IMR-90 (cell line): ENCODE measurements around the gene METAP2. TPM values are rescaled to one million over a fixed set of nuclear protein-coding genes. Genes with fewer than 3 reads are reported as not detected.

Experiments
- ATAC-seq: fragments of 200-7000 bp; cut with Tn5 transposase; 2 replicates; pipeline ENCODE4 v1.9.1; 2020; ENCODE audit warnings: low read depth, mild to moderate bottlenecking, moderate library complexity
- BruUV-seq: library from RNA; stranded (reverse); fragments of 400-500 nt; replicated peaks from 2 replicates; lab custom pipeline; 2021; lab: Mats Ljungman, UMichigan
- CTCF ChIA-PET: fragments of 300-600 bp; formaldehyde crosslinking; extraction: SDS; loops from one replicate; lab custom pipeline; 2021; ENCODE audit warnings: antibody characterized with exemption; lab: Yijun Ruan, JAX
- POLR2A ChIA-PET: fragments of 300-600 bp; sonication (Branson Sonifier 250); formaldehyde crosslinking; loops from one replicate; lab custom pipeline; 2022; ENCODE audit warnings: antibody characterized with exemption; ENCODE audit not compliant: unreplicated experiment; lab: Charles Lee
- DNase-seq: peaks from one replicate; pipeline ENCODE4 v3.0.0; 2013
- H2AFZ ChIP-seq: replicated peaks from 2 replicates; pipeline ENCODE3; 2013; ENCODE audit warnings: low read length, mild to moderate bottlenecking; ENCODE audit not compliant: poor library complexity
- H2AK5ac ChIP-seq: 2 replicates; pipeline ENCODE4 v1.6.1; 2013; ENCODE audit warnings: low read depth, low read length, inconsistent platforms
- H2AK9ac ChIP-seq: replicated peaks from 2 replicates; pipeline ENCODE3; 2013; ENCODE audit warnings: mild to moderate bottlenecking, low read depth, low read length, moderate library complexity; ENCODE audit not compliant: poor library complexity
- H2BK120ac ChIP-seq: 2 replicates; pipeline ENCODE4 v1.6.1; 2013; ENCODE audit warnings: low read depth, low read length, inconsistent platforms
- H2BK15ac ChIP-seq: 3 replicates; pipeline ENCODE4 v1.6.1; 2013; ENCODE audit warnings: low read depth, low read length, inconsistent platforms
- H2BK20ac ChIP-seq: 2 replicates; pipeline ENCODE4 v1.6.1; 2013; ENCODE audit warnings: low read depth, mild to moderate bottlenecking, inconsistent platforms, low read length, moderate library complexity
- H2BK5ac ChIP-seq: 2 replicates; pipeline ENCODE4 v1.6.1; 2013; ENCODE audit warnings: mild to moderate bottlenecking, low read depth, low read length, inconsistent platforms; ENCODE audit not compliant: poor library complexity, severe bottlenecking
- H3K14ac ChIP-seq: replicated peaks from 2 replicates; pipeline ENCODE4 v1.6.1; 2013; ENCODE audit warnings: low read depth, low read length, inconsistent platforms
- H3K18ac ChIP-seq: 2 replicates; pipeline ENCODE4 v1.6.1; 2013; ENCODE audit warnings: low read depth, low read length, control low read depth
- H3K23ac ChIP-seq: 2 replicates; pipeline ENCODE4 v1.6.1; 2013; ENCODE audit warnings: low read depth, low read length, inconsistent platforms
- H3K27ac ChIP-seq: 2 replicates; pipeline ENCODE4 v1.5.1; 2013; ENCODE audit warnings: mild to moderate bottlenecking, control low read depth, low read length; ENCODE audit not compliant: insufficient read depth
- H3K27me3 ChIP-seq: 2 replicates; pipeline ENCODE4 v1.6.1; 2013; ENCODE audit warnings: low read length; ENCODE audit not compliant: control insufficient read depth, insufficient read depth
- H3K36me3 ChIP-seq: 2 replicates; pipeline ENCODE4 v1.6.1; 2013; ENCODE audit warnings: low read length, mixed read lengths; ENCODE audit not compliant: control insufficient read depth, insufficient read depth
- H3K4ac ChIP-seq: 2 replicates; pipeline ENCODE4 v1.6.1; 2013; ENCODE audit warnings: low read depth, low read length, inconsistent platforms
- H3K4me1 ChIP-seq: 2 replicates; pipeline ENCODE4 v1.6.1; 2013; ENCODE audit warnings: low read length, mixed read lengths; ENCODE audit not compliant: control insufficient read depth, insufficient read depth
- H3K4me2 ChIP-seq: 2 replicates; pipeline ENCODE4 v1.6.1; 2013; ENCODE audit warnings: low read depth, mild to moderate bottlenecking, control low read depth, low read length, moderate library complexity
- H3K4me3 ChIP-seq: 2 replicates; pipeline ENCODE4 v1.5.1; 2013; ENCODE audit warnings: low read depth, mild to moderate bottlenecking, control low read depth, low read length, moderate library complexity; ENCODE audit not compliant: insufficient read depth
- H3K56ac ChIP-seq: 2 replicates; pipeline ENCODE4 v1.6.1; 2013; ENCODE audit warnings: low read length, inconsistent platforms; ENCODE audit not compliant: insufficient read depth; ENCODE audit errors: extremely low read depth
- H3K79me1 ChIP-seq, 2 experiments: 2 replicates each; pipeline ENCODE4 v1.6.1; 2013; ENCODE audit warnings: low read length in 2 of 2, inconsistent platforms in 1 of 2, low read depth in 1 of 2
- H3K9ac ChIP-seq: 2 replicates; pipeline ENCODE4 v1.6.1; 2013; ENCODE audit warnings: low read depth, low read length, control low read depth
- H3K9me1 ChIP-seq: 2 replicates; pipeline ENCODE4 v1.6.1; 2013; ENCODE audit warnings: low read length, inconsistent platforms; ENCODE audit not compliant: insufficient read depth
- H3K9me3 ChIP-seq: 2 replicates; pipeline ENCODE4 v1.6.1; 2013; ENCODE audit warnings: low read length; ENCODE audit not compliant: control insufficient read depth, insufficient read depth
- H4K20me1 ChIP-seq: 2 replicates; pipeline ENCODE4 v1.6.1; 2013; ENCODE audit warnings: low read length, inconsistent platforms; ENCODE audit not compliant: insufficient read depth
- H4K5ac ChIP-seq: 2 replicates; pipeline ENCODE4 v1.6.1; 2013; ENCODE audit warnings: mild to moderate bottlenecking, low read depth, low read length, control low read depth
- H4K8ac ChIP-seq, 2 experiments: 2 replicates each; pipeline ENCODE4 v1.6.1; 2013; ENCODE audit warnings: low read depth in 2 of 2, low read length in 2 of 2, control low read depth in 1 of 2, inconsistent platforms in 1 of 2
- H4K91ac ChIP-seq: 2 replicates; pipeline ENCODE4 v1.6.1; 2013; ENCODE audit warnings: low read depth, low read length, inconsistent platforms; ENCODE audit not compliant: insufficient read depth
- BHLHE40 ChIP-seq: fragments of 150-350 bp; IDR thresholded peaks from 2 replicates; pipeline ENCODE4 v1.6.1; 2016; ENCODE audit warnings: mild to moderate bottlenecking, low read depth, low read length
- CEBPB ChIP-seq: IDR thresholded peaks from 2 replicates; pipeline ENCODE4 v1.6.1; 2012; ENCODE audit warnings: low read depth, low read length, improper control_type of control experiment
- CTCF ChIP-seq: conservative IDR thresholded peaks from 2 replicates; pipeline ENCODE4 v1.5.1; 2012; ENCODE audit warnings: mild to moderate bottlenecking, low read depth, low read length, improper control_type of control experiment
- ELK1 ChIP-seq: fragments of 150-350 bp; IDR thresholded peaks from 2 replicates; pipeline ENCODE4 v1.6.1; 2016; ENCODE audit warnings: low read depth, mild to moderate bottlenecking, low read length, moderate library complexity, borderline replicate concordance
- FOS ChIP-seq: fragments of 150-350 bp; IDR thresholded peaks from 2 replicates; pipeline ENCODE4 v1.6.1; 2016; ENCODE audit warnings: low read depth, low read length
- MAFK ChIP-seq: IDR thresholded peaks from 2 replicates; pipeline ENCODE4 v1.6.1; 2012; ENCODE audit warnings: low read depth, low read length, improper control_type of control experiment
- MAZ ChIP-seq: IDR thresholded peaks from 2 replicates; pipeline ENCODE4 v1.6.1; 2012; ENCODE audit warnings: low read depth, mild to moderate bottlenecking, low read length, improper control_type of control experiment, moderate library complexity, borderline replicate concordance
- NFE2L2 ChIP-seq: fragments of 150-350 bp; IDR thresholded peaks from 2 replicates; pipeline ENCODE4 v1.6.1; 2016; ENCODE audit warnings: low read depth, mild to moderate bottlenecking, low read length
- USF2 ChIP-seq: fragments of 150-350 bp; IDR thresholded peaks from 2 replicates; pipeline ENCODE4 v1.6.1; 2017; ENCODE audit warnings: mild to moderate bottlenecking, antibody characterized with exemption, low read length, low read depth
- WGBS, 2 experiments: methylation state at CpG; one replicate each; pipeline versions ENCODE4 v1.1.5 to v1.1.7; 2013; ENCODE audit warnings: missing lambda C conversion rate in 2 of 2; ENCODE audit not compliant: insufficient read length in 1 of 2; ENCODE audit errors: extremely low coverage in 2 of 2; 5-methylcytosine and 5-hydroxymethylcytosine counted together
- dilution Hi-C: fragments of 300-500 bp; cut with HindIII; formaldehyde crosslinking; loops from one replicate; pipeline ENCODE4 v1.14.3; 2018; ENCODE audit warnings: low sequenced_read_pairs; ENCODE audit not compliant: unreplicated experiment
- in situ Hi-C: fragments of 300-500 bp; cut with MboI; formaldehyde crosslinking; loops from 3 replicates; pipeline ENCODE4 v1.14.3; 2019; ENCODE audit warnings: low sequenced_read_pairs, inconsistent platforms, mixed read lengths
- intact Hi-C: fragments of 100-400 bp; cut with micrococcal nuclease; formaldehyde crosslinking; loops from 2 replicates; pipeline ENCODE4 v1.10.0; 2022
- polyA plus RNA-seq, 3 experiments: library from polyadenylated mRNA; depleted of rRNA; stranded (reverse); fragments of >200 nt; gene quantifications; 2 replicates each; pipeline ENCODE4 v1.2.3, GENCODE V29; 2012; ENCODE audit warnings: low replicate concordance in 1 of 3
- total RNA-seq: library from RNA; depleted of rRNA; stranded (reverse); fragments of >200 nt; gene quantifications from 2 replicates; pipeline ENCODE4 v1.2.3, GENCODE V29; 2012

METAP2 gene
- total and polyA plus RNA-seq, 2 of the 4 experiments (the other 2 are of a cell fraction): 62.5 to 72.9 TPM

- H4K91ac ChIP-seq: no peak overlapping the region
- no peaks in the 10 kb centered on the region for H3K9me1 ChIP-seq
- H4K8ac ChIP-seq: no peak overlapping the region
- ChIA-PET CTCF (interaction anchor here (0.6 kb wide), 1 partner anchor 174 kb away, joined by 3 read pairs; no protein-coding TSS in a partner anchor), POLR2A (no interaction called here)
- no peak overlapping the region for H2AK5ac ChIP-seq
- H3K27ac ChIP-seq: no peak overlapping the region
- H3K4me1 ChIP-seq: no peaks in the 10 kb centered on the region
- dilution Hi-C loops (no loop called here), intact Hi-C loops (no loop called here), in situ Hi-C loops (no loop called here)
- H4K20me1 ChIP-seq: no peaks in the 10 kb centered on the region
- WGBS, 2 experiments: no CpG with 5 or more reads among the region's 1 CpG
- H3K4ac ChIP-seq: no peak overlapping the region
- H3K9ac ChIP-seq: no peak overlapping the region
- H3K4me2 ChIP-seq: no peak overlapping the region
- H3K56ac ChIP-seq: no peak overlapping the region
- H2BK20ac ChIP-seq: no peak overlapping the region
- DNase-seq (no peak), ATAC-seq (no peak)
- no peaks in the 10 kb centered on the region for H3K79me1 ChIP-seq
- peaks cover 16% of the 10 kb centered on the region for H3K9me3 ChIP-seq
- H2BK120ac ChIP-seq: no peak overlapping the region
- H3K4me3 ChIP-seq: no peak overlapping the region
- H2AFZ ChIP-seq: no peak overlapping the region
- H4K5ac ChIP-seq: no peak overlapping the region
- BruUV-seq: no TSS peak
- no peak for TF ChIP-seq USF2
- no peak for TF ChIP-seq CTCF
- no peak for TF ChIP-seq MAFK
- no peak for TF ChIP-seq MAZ
- TF ChIP-seq FOS: no peak
- TF ChIP-seq BHLHE40: no peak
- TF ChIP-seq CEBPB: no peak
- no peak for TF ChIP-seq NFE2L2
- no peak for TF ChIP-seq ELK1
- no peak overlapping the region for H3K18ac ChIP-seq
- peaks cover 1% of the 10 kb centered on the region for H3K27me3 ChIP-seq
- no peak overlapping the region for H2BK15ac ChIP-seq
- no peaks in the 10 kb centered on the region for H3K36me3 ChIP-seq
- no peak overlapping the region for H3K23ac ChIP-seq
- no peak overlapping the region for H3K14ac ChIP-seq
- no peak overlapping the region for H2BK5ac ChIP-seq
- no peak overlapping the region for H2AK9ac ChIP-seq
Observed at GRCh38 chr12:95460896-95461295, 13.1 kb upstream of the METAP2 start.
